ENCODE measurements around the gene KCNQ5.

The KCNQ5 gene

DNA sequence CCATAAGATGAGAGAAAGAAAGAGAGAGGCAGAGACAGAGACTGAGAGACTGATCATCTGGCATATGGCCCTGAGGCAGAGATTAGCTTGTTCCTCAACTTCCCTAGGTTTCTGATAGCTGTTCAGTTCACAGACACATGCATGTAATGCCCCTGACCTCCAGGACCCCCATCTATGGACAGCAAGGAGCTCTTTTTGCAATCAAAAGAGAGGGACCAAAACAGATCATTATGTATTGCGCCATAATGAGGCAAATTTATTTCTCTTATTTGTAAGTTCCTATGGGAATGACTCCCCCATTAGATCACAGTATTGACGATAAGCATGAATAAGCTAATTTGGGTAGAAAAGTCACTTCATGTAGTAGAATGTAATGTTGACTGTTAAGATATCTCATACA lies 25.6 kb downstream of the KCNQ5 start:
- peaks cover 62% of the 10 kb centered on the region for H3K4me1 ChIP-seq (ENCODE audit: low read depth, poor library complexity, severe bottlenecking)

DNA sequence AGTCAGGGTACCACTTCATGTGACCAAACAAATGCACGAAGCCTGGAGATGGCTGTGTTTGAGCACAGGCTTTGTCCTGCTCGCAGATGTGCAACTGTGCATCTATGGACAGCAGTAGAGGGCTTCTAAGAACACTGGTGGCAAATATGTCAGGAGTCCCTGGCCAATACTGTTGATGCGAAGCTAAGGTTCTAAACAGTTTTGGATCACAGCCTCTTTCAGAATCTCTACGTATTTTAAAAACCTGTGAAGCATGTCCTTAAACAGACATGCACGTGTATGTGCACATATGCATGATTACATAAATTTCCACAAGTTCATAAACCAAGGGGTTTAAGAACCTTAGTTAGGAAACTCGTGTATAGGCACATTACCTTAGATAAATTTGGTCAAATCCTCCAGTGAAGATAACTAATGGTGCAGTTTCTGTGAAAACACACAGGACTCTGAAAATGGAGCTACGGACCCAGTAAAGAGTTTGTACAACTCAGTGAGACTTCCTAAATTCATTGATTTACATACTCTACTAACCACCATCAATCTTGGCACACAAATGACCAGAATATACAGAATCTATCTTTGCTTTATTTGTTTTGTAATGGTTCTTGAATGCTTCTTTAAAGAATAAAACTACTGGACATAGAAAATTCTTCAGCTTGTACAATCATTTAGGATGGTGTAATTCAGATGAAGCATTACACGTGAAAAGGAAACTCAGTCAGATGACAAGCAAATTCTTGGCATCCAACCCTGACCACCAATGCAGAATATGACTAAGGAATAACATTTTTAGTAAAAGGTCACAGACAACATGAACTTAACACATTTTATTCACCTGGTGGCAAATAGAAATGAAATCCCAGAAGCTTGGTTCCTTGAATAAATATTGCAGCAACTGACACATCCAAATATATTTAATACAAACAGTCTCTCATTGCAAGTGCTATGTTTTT lies 27.4 kb downstream of the KCNQ5 start:
- Histone ChIP-seq H3K4me1 (ENCODE audit: low read depth, poor library complexity, severe bottlenecking) (peaks cover 43% of the 10 kb centered on the region), H4K20me1 (ENCODE audit: insufficient read depth) (no peaks in the 10 kb centered on the region; the same call in 1 of the 2 replicates), H3K27me3 (ENCODE audit: insufficient read depth, low read depth) (no peaks in the 10 kb centered on the region), H2AFZ (ENCODE audit: low read depth) (no peak overlapping the region), H3K9ac (no peak overlapping the region), H3K4me2 (peak overlapping the region; percentile 38), H3K36me3 (ENCODE audit: insufficient read depth) (no peaks in the 10 kb centered on the region), H3K79me2 (ENCODE audit: insufficient read depth, low read depth) (peaks cover 30% of the 10 kb centered on the region; the same call in 1 of the 2 replicates), H3K4me3 (IDR thresholded peaks at IDR 0.05; ENCODE audit: insufficient read depth, low read depth, low read length) (no peak overlapping the region), H3K27ac (no peak overlapping the region)
- TF ChIP-seq, protein P1, sequence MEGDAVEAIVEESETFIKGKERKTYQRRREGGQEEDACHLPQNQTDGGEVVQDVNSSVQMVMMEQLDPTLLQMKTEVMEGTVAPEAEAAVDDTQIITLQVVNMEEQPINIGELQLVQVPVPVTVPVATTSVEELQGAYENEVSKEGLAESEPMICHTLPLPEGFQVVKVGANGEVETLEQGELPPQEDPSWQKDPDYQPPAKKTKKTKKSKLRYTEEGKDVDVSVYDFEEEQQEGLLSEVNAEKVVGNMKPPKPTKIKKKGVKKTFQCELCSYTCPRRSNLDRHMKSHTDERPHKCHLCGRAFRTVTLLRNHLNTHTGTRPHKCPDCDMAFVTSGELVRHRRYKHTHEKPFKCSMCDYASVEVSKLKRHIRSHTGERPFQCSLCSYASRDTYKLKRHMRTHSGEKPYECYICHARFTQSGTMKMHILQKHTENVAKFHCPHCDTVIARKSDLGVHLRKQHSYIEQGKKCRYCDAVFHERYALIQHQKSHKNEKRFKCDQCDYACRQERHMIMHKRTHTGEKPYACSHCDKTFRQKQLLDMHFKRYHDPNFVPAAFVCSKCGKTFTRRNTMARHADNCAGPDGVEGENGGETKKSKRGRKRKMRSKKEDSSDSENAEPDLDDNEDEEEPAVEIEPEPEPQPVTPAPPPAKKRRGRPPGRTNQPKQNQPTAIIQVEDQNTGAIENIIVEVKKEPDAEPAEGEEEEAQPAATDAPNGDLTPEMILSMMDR (conservative IDR thresholded peaks at IDR 0.05; ENCODE audit: low read depth, low read length), result no peak

More for the DNA sequence above, 25.6 kb downstream of the KCNQ5 start:
- TF ChIP-seq, protein P1 (conservative IDR thresholded peaks at IDR 0.05; ENCODE audit: low read depth, low read length), result no peak
- H3K9ac ChIP-seq, result no peak overlapping the region
- no peaks in the 10 kb centered on the region for H3K27me3 ChIP-seq (ENCODE audit: insufficient read depth, low read depth)
- H4K20me1 ChIP-seq (ENCODE audit: insufficient read depth), result no peaks in the 10 kb centered on the region; the same call in 1 of the 2 replicates
- H3K27ac ChIP-seq, result no peak overlapping the region
- H3K4me3 ChIP-seq (IDR thresholded peaks at IDR 0.05; ENCODE audit: insufficient read depth, low read depth, low read length), result no peak overlapping the region
- H3K4me2 ChIP-seq, result no peak overlapping the region
- H3K79me2 ChIP-seq (ENCODE audit: insufficient read depth, low read depth), result peaks cover 49% of the 10 kb centered on the region; the same call in 1 of the 2 replicates
- H2AFZ ChIP-seq (ENCODE audit: low read depth), result no peak overlapping the region
- no peaks in the 10 kb centered on the region for H3K36me3 ChIP-seq (ENCODE audit: insufficient read depth)

- TF ChIP-seq, protein P1 (conservative IDR thresholded peaks at IDR 0.05; ENCODE audit: low read depth, low read length), result no peak
- Histone ChIP-seq H3K27me3 (ENCODE audit: insufficient read depth, low read depth) (no peaks in the 10 kb centered on the region), H3K4me2 (peak overlapping the region; percentile 38; the same call in 1 of the 2 replicates), H2AFZ (ENCODE audit: low read depth) (no peak overlapping the region), H4K20me1 (ENCODE audit: insufficient read depth) (no peaks in the 10 kb centered on the region; the same call in 1 of the 2 replicates), H3K4me3 (IDR thresholded peaks at IDR 0.05; ENCODE audit: insufficient read depth, low read depth, low read length) (no peak overlapping the region), H3K4me1 (ENCODE audit: low read depth, poor library complexity, severe bottlenecking) (peaks cover 34% of the 10 kb centered on the region), H3K79me2 (ENCODE audit: insufficient read depth, low read depth) (peaks cover 31% of the 10 kb centered on the region; the same call in 1 of the 2 replicates), H3K27ac (no peak overlapping the region), H3K9ac (no peak overlapping the region), H3K36me3 (ENCODE audit: insufficient read depth) (no peaks in the 10 kb centered on the region)
Observed at GRCh38 chr6:72650081-72650745, 28.3 kb downstream of the KCNQ5 start.

- H3K27me3 ChIP-seq (ENCODE audit: insufficient read depth, low read depth), result no peaks in the 10 kb centered on the region
- TF ChIP-seq, protein P1 (conservative IDR thresholded peaks at IDR 0.05; ENCODE audit: low read depth, low read length), result no peak
- H3K36me3 ChIP-seq (ENCODE audit: insufficient read depth), result no peaks in the 10 kb centered on the region
- H3K4me3 ChIP-seq (IDR thresholded peaks at IDR 0.05; ENCODE audit: insufficient read depth, low read depth, low read length), result no peak overlapping the region
- H3K4me1 ChIP-seq (ENCODE audit: low read depth, poor library complexity, severe bottlenecking), result peaks cover 26% of the 10 kb centered on the region
- H3K4me2 ChIP-seq, result no peak overlapping the region
- H3K27ac ChIP-seq, result no peak overlapping the region
- H2AFZ ChIP-seq (ENCODE audit: low read depth), result no peak overlapping the region
- H3K9ac ChIP-seq, result no peak overlapping the region
- H3K79me2 ChIP-seq (ENCODE audit: insufficient read depth, low read depth), result peaks cover 37% of the 10 kb centered on the region; the same call in 1 of the 2 replicates
- no peaks in the 10 kb centered on the region; the same call in 1 of the 2 replicates for H4K20me1 ChIP-seq (ENCODE audit: insufficient read depth)
Observed at GRCh38 chr6:72651174-72651573, 29.3 kb downstream of the KCNQ5 start.
